ENCODE data around the gene CD2.

DNA sequence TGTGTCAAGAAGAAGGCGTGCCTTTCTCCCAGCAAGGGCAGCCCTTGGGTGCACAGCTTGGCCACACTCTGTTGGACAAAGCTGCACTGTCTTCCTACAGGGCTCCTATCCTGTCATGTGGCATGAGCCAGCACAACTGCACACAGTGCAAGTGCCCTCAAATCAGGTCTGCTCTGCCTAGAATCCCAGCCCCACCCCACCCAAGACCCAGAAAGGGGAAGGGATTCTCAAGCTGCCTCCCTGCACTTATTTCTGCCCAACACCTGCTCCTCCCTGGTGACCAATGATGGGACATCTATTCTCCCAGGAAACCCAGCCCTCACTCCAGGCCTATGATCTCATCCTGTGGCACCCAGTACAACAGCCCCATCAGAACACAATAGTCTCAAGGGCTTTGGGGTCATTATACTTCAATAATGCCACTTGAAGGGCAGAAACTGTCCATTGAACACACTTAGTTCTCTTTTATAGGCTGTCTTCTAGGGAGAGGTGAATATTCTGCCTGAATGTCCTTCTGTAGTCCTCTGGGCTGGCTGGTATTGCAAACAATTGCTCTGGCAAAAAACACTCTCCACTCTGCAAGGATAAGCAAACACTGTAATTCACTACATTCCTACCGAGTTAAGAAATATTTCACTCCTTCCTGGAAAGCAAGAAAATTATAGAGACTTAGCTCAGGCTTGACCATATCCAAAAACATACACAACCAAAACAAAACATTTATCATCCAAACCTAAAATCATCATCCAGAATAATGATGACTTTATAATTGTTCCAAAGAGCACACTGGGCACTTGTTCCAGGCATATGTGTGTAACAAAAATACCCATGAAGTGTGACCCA, 43.6 kb upstream of the CD2 start:
- TF ChIP-seq REST (IDR thresholded peaks at IDR 0.05; ENCODE audit: insufficient read depth in 1 of 2, low read depth in 2 of 2, low read length in 1 of 2) = no peak
- TF ChIP-seq, protein P1, sequence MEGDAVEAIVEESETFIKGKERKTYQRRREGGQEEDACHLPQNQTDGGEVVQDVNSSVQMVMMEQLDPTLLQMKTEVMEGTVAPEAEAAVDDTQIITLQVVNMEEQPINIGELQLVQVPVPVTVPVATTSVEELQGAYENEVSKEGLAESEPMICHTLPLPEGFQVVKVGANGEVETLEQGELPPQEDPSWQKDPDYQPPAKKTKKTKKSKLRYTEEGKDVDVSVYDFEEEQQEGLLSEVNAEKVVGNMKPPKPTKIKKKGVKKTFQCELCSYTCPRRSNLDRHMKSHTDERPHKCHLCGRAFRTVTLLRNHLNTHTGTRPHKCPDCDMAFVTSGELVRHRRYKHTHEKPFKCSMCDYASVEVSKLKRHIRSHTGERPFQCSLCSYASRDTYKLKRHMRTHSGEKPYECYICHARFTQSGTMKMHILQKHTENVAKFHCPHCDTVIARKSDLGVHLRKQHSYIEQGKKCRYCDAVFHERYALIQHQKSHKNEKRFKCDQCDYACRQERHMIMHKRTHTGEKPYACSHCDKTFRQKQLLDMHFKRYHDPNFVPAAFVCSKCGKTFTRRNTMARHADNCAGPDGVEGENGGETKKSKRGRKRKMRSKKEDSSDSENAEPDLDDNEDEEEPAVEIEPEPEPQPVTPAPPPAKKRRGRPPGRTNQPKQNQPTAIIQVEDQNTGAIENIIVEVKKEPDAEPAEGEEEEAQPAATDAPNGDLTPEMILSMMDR (IDR thresholded peaks at IDR 0.05) = no peak

All from Panc1 (cell line).